Suprapubic skin (tissue), 4 donors: ENCODE data around the gene CDC42BPG.

ENCODE experiments used
- EP300 ChIP-seq: sonication (generic); formaldehyde crosslinking; IDR thresholded peaks from one replicate; pipeline ENCODE4 v1.6.1; 2017; ENCODE audit warnings: antibody characterized with exemption
- POLR2A ChIP-seq, 2 donors: fragments of 450-650 bp; IDR thresholded peaks; one replicate each; pipeline ENCODE4 v1.6.1; 2017; ENCODE audit warnings: antibody characterized with exemption in 2 of 2, mild to moderate bottlenecking in 2 of 2, moderate library complexity in 2 of 2
- POLR2AphosphoS5 ChIP-seq, 3 donors: sonication (generic); formaldehyde crosslinking; IDR thresholded peaks; one replicate each; pipeline ENCODE4 v1.6.1; 2017; ENCODE audit warnings: antibody characterized with exemption in 3 of 3
- TF ChIP-seq, protein P1 (sequence below), 2 donors: fragments of 200-600 bp in 1 of 2; fragments of 450-650 bp in 1 of 2; sonication (generic) in 1 of 2; IDR thresholded peaks; one replicate each; pipeline ENCODE4 v1.5.1; 2016 to 2019; ENCODE audit warnings: antibody characterized with exemption in 2 of 2, mild to moderate bottlenecking in 1 of 2, moderate library complexity in 1 of 2

DNA sequence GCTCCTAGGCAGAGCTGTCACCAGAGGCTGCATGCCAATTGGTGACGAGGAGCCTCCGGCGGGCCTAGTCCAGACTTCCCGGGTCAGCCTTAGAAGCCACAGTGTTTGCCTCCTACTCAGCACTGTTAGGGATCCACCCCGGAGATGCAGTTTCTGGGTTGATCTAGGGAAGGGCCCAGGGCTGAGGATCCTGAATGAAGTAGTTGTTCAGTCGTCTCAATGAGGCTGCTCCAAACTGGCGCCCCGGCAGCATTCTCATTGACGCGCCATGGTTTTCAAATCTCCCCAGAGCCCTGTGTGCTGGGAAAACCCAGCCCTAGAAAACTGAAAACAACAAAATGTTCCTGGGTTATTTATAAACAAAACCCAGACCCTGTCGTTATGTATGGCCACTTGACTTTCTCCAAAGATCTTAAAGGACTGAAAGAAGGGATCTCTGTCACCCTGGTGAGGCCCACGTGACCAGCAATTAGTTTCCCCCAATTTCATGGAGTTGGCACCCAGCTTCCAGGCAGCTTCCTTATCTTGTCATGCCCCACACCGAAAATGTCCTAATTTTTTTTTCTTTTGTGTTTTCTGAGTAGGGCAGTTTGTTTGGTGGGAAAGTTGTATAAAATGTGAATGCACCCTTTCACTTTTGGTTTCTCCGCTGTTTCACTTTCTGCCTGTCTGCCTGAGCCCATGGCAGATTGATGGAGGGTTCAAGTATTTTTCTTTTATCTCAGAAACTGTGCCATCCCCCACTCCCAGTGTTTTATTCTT, 36.0 kb upstream of the CDC42BPG start:
- TF ChIP-seq, protein P1, sequence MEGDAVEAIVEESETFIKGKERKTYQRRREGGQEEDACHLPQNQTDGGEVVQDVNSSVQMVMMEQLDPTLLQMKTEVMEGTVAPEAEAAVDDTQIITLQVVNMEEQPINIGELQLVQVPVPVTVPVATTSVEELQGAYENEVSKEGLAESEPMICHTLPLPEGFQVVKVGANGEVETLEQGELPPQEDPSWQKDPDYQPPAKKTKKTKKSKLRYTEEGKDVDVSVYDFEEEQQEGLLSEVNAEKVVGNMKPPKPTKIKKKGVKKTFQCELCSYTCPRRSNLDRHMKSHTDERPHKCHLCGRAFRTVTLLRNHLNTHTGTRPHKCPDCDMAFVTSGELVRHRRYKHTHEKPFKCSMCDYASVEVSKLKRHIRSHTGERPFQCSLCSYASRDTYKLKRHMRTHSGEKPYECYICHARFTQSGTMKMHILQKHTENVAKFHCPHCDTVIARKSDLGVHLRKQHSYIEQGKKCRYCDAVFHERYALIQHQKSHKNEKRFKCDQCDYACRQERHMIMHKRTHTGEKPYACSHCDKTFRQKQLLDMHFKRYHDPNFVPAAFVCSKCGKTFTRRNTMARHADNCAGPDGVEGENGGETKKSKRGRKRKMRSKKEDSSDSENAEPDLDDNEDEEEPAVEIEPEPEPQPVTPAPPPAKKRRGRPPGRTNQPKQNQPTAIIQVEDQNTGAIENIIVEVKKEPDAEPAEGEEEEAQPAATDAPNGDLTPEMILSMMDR (IDR thresholded peaks at IDR 0.05) = no peak
- TF ChIP-seq POLR2A (IDR thresholded peaks at IDR 0.05) (no peak), EP300 (no peak), POLR2AphosphoS5 (IDR thresholded peaks at IDR 0.05) (no peak)
